GM19463 (cell line): Measurements from ENCODE around the gene RTN4RL1.
"Not testable (repeated sequence)": the region's sequence is repeated elsewhere in the genome, so short reads cannot be mapped to it uniquely, and the experiment has no call there.

Source experiments
- ATAC-seq: cut with Tn5 transposase; IDR thresholded peaks from one replicate; pipeline ENCODE4 v1.9.1; 2021; ENCODE audit warnings: mild to moderate bottlenecking, moderate library complexity; ENCODE audit not compliant: unreplicated experiment

Gene RTN4RL1

DNA sequence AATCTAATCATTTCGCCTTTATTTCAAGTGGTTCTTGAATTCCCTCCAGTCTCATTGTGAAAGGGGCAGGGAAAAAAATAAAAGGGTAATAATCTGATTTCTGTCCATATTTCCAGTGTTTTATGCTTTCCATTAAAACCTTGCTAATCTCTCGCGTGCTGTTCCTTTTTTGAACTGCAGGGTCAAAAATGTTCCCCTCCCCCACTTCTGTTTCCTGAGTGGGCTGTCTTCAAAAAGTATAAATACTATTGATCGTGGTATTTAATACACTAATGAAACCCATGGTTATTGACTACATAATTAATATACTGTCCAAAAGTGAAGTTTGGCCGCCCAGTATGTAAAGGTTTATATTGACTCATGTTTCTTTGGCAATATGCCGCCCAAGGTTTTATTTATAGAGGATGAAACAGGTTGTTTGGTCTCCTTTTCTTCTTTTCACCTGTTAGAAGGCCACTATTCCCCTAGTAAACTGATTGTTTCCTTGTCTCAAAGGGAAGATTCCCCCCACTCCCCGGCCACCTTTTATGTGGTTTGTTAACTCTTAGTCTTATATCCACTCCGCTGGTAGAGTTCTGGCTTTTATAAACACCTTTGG is 125.6 kb downstream of the RTN4RL1 start:
- no peak for ATAC-seq

DNA sequence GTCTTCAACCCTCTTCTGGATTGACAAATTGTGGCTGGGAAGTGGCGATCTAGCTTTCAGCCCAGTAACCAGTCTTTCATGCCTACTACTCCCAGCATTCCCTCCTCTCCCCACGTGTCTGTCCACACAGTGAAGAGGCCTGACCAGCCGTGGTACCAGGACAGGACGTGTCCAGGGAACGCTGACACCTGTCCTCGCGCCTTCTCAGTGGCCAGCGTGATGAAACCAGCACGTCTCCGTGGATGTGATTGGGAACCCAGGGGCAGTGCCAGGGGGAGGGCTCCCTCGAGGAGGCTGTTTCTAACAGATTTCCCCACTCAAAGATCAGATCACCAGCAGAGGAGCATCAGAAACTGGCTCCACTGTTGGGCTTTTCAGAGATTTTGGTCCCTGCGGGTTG is 126.3 kb downstream of the RTN4RL1 start:
- no peak for ATAC-seq

DNA sequence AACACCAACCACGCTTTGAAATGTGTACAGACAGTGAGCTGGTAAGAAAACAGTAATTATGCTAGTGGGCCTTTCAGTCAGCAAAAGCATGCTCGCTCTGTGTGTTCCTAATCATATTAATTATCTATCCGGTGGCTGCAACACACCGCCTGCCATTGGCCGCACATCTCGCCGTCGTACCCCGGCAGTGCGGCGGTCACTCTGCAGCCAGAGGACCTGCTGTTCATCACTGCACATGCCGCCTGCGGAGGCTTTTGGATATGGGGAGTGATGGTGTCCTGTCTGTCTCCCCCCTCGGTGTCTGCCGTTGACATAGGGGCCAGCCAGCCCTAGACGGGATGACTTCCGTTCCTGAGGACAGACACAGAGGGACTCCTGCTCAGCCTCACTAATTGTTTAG is 126.8 kb downstream of the RTN4RL1 start:
- no peak for ATAC-seq

DNA sequence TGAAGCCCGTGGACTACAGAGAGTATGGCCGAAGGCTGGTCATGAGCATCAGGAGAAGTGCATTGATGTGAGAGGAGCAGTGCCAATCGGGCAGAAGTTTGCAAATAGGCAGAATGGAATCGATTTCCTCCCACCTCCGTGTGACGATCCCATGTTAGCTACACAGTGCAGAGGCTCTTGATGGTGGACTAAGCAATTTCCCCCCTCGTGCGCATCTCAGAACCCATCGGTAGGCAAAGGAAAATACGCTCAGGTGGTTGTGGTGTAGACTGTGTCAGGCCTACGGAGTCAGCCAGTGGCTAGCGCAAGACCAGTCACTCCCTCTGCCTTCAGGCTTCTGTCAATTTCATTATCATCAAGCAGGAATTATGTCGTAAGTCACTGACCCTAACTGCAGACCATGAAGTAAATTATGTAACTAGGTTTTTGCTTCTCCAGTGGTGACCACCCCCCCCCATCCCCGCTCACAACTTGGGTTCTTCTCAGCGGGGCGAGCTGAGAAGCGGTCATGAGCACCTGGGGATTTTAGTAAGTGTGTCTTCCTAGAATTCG is 128.0 kb downstream of the RTN4RL1 start:
- no peak for ATAC-seq

DNA sequence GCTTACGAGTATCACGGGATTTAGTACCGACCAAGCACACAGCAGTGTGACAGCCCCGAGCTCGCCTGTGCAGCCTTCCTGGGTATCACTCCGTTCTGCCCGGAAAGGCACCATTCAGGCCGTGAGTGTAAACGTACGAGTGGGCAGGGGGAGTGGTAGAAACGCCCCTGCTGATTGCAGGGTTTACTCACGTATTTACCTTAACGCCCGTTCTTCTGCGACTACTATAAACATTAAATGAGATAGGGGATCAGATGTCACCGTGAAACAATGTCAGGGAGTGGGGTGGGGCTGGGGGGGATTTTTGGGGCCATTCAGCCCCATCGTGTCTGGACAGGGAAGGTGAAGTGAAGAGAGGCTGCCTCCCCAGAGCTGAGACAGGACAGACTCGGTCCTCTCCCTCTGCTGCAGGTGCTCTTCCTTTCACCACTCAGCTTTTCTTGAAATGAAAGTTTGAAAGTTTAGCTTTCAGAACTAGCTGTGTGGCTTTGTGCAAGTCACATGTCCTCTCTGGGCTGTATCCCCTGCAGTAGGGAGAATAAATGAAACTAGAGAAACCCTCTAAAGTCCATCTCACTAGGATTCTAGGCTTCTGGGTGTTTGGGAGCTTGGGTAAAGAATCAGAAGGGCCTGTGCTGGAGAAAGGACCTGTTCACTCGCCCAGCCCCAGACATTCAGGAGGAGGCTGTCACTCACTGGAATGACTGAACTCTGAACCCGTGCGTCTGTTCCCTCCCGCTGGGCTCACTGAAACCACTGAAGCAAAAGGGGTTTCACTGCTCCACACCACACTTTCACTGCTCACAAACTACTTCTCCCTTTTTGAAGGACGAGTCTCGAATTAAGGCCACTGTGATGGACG is 128.7 kb downstream of the RTN4RL1 start:
- no peak for ATAC-seq

DNA sequence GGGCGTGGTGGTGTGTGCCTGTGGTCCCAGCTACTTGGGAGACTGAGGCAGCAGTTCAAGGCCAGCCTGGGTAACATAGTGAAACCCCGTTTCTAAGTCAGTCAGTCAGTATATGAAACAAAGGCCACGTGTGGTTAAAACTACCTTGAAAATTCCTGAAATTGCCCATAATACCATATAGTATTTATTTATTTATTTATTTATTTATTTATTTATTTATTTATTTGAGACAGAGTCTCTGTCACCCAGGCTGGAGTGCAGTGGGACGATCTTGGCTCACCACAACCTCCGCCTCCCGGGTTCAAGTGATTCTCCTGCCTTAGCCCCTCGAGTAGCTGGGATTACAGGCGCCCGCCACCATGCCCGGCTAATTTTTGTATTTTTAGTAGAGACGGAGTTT is 129.7 kb downstream of the RTN4RL1 start:
- ATAC-seq, result not testable (repeated sequence)

DNA sequence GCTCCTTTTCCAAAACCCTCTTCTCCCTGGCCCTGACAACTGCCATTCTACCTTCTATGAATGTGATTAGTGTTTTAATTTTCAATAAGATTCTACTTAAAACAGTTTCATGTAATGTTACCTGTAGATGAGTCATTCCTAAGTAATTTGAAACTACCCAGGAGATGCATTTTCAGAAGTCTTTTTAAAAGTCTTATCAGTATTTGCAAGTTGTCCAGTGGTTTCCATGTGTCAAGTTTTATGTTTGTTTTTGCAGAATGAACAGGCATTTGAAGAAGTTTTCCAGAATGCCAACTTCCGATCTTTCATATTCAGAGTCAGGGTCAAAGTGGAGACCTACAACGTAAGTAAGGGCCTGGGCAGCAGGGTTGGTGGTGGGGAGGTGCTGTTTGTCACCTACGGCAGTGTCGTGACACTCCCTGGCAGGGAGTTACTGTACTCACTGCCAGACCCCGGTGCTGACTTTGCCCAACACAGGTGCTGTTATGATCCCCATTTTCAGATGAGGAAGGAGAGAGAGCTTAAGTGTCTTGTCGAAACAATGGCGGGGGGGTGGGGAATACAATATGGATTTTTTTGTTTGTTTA is 130.3 kb downstream of the RTN4RL1 start:
- no peak for ATAC-seq

DNA sequence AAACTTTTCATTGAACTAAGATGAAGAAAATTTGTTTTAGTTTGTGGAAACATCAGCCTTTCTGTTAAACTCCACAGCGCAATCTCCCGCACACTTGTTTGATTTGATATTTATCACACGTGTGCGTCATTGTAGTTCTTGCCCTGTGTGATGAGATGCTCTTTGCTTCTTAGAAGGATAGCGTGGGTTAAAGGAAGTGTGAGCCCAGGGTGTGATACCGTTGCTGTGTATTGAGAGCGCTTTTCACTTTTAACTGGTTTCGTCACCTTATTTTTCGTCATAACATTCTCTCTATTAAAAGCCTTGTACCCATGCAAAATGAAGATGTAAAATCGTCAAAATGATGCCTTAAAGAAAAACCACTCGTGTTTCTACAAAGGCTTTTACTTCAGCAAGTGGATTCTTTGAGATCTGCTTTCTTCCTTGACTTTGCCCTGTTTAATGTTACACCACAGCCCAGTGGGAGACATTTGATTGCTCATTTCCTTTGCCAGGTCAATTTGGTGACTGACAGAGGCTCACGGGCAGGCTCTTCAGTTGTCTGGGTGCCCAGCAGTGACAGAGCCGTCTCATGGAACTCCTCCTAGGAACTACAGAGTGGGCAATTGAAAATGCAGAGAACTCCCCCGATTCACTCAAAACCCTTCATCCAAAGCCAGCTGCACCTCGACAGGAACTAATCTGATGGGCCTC is 134.2 kb downstream of the RTN4RL1 start:
- no peak for ATAC-seq

DNA sequence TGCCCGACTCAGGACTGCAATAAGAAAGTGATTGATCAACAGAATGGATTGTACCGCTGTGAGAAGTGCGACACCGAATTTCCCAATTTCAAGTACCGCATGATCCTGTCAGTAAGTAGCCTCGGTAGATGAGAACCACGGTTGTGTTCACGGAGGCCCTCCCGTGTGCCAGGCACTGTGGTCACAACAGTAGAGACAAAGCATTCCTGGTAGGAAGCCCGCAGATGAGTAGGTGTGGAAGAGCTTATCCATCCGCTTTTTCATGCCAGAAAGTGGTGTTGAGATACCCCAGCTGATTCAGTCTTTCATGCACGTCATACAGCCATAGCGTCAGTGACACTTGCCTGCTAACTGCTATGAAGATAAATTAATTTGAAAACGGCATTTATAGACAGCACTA is 136.4 kb downstream of the RTN4RL1 start:
- no peak for ATAC-seq
